A673 (cell line): ENCODE data around the gene TRAP1.

Source experiments
- EZH2 ChIP-seq: fragments of 200-600 bp; sonication (generic); IDR thresholded peaks from 2 replicates; pipeline ENCODE4 v1.6.1; 2017; ENCODE audit warnings: borderline replicate concordance, low read depth, mild to moderate bottlenecking, mixed read lengths, antibody characterized with exemption, low read length; ENCODE audit not compliant: poor library complexity, severe bottlenecking
- TF ChIP-seq, protein P1 (sequence below): fragments of 300-800, 200-600 bp; sonication (generic); conservative IDR thresholded peaks from 2 replicates; pipeline ENCODE4 v1.5.1; 2017; ENCODE audit warnings: low read depth, mild to moderate bottlenecking, antibody characterized with exemption, low read length, moderate library complexity, mixed read lengths

DNA sequence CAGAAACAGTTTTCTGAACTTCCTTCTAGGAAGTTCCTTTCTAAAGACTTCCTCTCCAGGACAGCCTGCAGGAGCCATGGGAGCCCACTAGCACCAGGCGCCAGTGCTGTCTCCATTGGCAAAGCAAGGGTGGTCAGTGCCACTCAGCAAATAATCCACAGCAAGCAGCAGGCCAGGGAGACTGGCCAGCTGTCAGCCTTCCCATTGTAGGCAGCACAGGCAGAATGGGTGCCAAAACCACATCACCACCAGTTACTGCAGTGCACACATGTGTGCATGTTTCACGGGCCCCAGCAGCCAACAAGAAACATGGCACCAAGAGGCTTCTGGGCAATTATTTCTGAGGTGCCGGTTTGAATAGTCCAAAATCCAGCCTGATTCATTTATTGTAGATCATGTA is 36.1 kb downstream of the TRAP1 start:
- TF ChIP-seq, protein P1, sequence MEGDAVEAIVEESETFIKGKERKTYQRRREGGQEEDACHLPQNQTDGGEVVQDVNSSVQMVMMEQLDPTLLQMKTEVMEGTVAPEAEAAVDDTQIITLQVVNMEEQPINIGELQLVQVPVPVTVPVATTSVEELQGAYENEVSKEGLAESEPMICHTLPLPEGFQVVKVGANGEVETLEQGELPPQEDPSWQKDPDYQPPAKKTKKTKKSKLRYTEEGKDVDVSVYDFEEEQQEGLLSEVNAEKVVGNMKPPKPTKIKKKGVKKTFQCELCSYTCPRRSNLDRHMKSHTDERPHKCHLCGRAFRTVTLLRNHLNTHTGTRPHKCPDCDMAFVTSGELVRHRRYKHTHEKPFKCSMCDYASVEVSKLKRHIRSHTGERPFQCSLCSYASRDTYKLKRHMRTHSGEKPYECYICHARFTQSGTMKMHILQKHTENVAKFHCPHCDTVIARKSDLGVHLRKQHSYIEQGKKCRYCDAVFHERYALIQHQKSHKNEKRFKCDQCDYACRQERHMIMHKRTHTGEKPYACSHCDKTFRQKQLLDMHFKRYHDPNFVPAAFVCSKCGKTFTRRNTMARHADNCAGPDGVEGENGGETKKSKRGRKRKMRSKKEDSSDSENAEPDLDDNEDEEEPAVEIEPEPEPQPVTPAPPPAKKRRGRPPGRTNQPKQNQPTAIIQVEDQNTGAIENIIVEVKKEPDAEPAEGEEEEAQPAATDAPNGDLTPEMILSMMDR = no peak
- no peak for TF ChIP-seq EZH2
